ENCODE results near the gene SRSF8.

The SRSF8 gene

DNA sequence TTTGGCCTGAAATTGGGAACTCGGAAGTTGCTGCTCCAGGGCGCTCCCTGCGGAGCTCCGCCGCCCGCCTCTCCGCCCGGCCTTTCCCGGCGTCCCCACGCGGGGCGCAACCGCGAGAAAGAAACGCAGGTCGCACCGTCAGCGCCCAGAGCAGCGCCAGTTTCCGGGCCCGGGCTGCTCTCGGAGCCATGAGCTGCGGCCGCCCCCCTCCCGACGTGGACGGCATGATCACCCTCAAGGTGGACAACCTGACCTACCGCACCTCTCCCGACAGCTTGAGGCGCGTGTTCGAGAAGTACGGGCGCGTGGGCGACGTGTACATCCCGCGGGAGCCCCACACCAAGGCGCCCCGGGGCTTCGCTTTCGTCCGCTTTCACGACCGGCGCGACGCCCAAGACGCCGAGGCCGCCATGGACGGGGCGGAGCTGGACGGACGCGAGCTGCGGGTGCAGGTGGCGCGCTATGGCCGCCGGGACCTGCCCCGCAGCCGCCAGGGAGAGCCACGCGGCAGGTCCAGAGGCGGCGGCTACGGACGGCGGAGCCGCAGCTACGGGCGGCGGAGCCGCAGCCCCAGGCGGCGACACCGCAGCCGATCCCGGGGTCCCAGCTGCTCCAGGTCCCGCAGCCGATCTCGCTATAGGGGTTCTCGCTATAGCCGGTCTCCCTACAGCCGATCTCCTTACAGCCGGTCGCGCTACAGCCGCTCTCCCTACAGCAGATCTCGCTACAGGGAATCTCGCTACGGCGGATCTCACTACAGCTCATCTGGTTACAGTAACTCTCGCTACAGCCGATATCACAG, 521 bp downstream of the SRSF8 start:
- DNase-seq (ENCODE audit: extremely low spot score, insufficient read length, low read depth) (peak; percentile 32), FAIRE-seq (peak; percentile 74)

- FAIRE-seq = no peak
Measured at GRCh38 chr11:95067841-95068219, 1.1 kb downstream of the SRSF8 start.

GRCh38 chr11:95068549-95068948, 1.8 kb downstream of the SRSF8 start:
- peak; percentile 94 for FAIRE-seq

More at GRCh38 chr11:95067841-95068219, 1.1 kb downstream of the SRSF8 start:
- DNase-seq (ENCODE audit: extremely low spot score, insufficient read length, low read depth) = no peak

GRCh38 chr11:95070471-95070870, 3.8 kb downstream of the SRSF8 start:
- FAIRE-seq (no peak), DNase-seq (ENCODE audit: extremely low spot score, insufficient read length, low read depth) (no peak)

More at GRCh38 chr11:95068549-95068948, 1.8 kb downstream of the SRSF8 start:
- DNase-seq (ENCODE audit: extremely low spot score, insufficient read length, low read depth) = no peak

GRCh38 chr11:95072948-95073347, 6.2 kb downstream of the SRSF8 start:
- no peak for DNase-seq (ENCODE audit: extremely low spot score, insufficient read length, low read depth)
- no peak for FAIRE-seq

DNA sequence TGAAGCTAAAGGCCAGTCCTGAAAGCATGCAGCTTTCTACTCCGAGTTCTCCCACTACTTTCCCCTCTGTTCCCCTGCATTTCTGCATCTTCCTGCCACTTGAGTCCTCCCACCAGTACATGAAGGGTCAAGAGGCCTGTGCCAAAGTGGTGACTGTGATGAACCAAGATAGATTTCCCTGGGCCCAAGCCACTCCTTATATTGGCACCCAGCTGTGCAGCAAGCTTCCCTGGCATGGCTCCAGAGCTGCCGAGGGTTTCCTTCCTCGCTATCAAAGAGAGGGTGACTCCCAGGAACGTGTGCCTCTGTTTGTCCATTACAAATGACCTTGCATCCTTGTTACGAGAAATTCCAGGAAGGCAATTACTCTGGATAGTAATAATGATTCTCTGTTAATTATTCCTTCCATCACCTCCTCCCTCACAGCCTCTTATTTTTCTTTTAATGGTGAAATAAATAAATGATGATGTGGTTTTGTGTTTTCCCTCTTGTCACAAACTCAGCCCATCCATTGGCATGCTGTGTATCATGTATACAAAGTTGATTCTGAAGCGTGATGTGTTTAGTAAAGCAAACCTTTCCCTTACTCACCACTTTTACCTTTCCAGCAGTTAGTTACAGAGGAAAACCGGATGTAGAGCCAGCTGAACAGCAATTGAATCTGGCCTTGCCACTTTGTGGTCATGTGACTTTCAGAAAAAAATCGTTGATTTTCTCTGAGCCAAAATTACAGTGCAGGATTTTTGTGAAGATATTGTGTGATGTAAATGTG, 8.3 kb downstream of the SRSF8 start:
- no peak for DNase-seq (ENCODE audit: extremely low spot score, insufficient read length, low read depth)
- no peak for FAIRE-seq

DNA sequence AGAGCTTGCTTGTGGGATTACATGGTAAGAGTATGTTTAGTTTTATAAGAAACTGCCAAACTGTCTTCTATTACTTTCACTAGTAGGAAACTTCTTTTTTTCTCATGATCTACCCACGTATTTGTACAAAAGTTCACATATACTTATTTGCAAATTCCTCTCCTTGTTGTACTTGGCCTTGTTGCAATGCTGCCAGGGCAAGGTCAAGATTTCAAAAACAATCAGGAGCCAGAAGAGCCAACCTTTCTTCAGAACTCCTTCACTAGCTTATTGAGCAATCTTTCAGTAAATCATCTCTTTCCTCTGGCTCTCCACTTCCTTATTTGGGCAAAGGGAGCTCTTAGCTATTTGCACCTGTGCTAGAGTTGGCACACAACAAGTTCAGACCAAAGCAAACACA, 9.7 kb downstream of the SRSF8 start:
- FAIRE-seq (peak; percentile 44), DNase-seq (ENCODE audit: extremely low spot score, insufficient read length, low read depth) (no peak)

- DNase-seq (ENCODE audit: extremely low spot score, insufficient read length, low read depth) (no peak), FAIRE-seq (no peak)
Measured at GRCh38 chr11:95076981-95077380, 10.3 kb downstream of the SRSF8 start.

GRCh38 chr11:95078526-95078925, 11.8 kb downstream of the SRSF8 start:
- DNase-seq (ENCODE audit: extremely low spot score, insufficient read length, low read depth) (no peak), FAIRE-seq (no peak)

DNA sequence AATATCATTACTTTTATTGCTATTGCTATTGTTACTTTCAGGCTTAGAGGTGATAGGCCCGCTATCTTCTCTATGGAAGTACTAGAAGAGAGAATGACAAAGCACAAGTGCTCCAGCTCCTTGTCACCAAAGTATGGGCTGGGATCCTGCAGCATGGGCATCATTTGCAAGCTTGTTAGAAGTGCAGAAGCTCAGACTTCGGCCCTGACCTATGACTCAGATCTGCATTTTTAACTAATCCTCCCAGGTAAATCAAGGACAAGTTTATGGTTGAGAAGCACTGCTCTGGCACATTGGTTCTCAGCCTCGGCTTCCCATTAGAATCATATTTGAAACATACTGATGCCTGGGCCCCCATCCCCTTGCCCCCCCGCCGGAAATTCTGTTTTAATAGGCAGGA, 14.3 kb downstream of the SRSF8 start:
- FAIRE-seq = no peak
- no peak for DNase-seq (ENCODE audit: extremely low spot score, insufficient read length, low read depth)

- no peak for FAIRE-seq
Measured at GRCh38 chr11:95081412-95081811, 14.7 kb downstream of the SRSF8 start.

DNA sequence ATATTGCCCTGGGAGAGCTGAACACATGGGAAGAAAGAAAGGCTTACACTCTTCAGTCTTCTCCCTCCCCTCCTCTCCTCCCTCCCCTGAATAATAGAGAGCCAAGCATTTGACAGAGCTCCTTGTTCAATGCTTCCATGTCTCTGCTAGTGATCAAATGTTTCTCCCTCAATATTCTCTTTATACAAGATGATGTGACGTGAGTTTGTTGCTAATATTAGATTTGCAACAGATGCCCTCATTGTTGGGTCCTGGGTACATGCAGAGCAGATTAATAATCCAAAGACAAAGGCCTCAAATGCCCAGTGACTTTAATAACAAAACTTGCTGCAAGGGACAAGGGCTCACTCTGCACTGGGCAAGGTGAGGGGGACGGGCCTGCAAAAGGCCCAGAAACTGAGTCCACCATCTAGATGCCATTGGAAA, 15.9 kb downstream of the SRSF8 start:
- FAIRE-seq (no peak), DNase-seq (ENCODE audit: extremely low spot score, insufficient read length, low read depth) (no peak)

More at GRCh38 chr11:95081412-95081811, 14.7 kb downstream of the SRSF8 start:
- no peak for DNase-seq (ENCODE audit: extremely low spot score, insufficient read length, low read depth)

- DNase-seq (ENCODE audit: extremely low spot score, insufficient read length, low read depth) (no peak), FAIRE-seq (no peak)
Measured at GRCh38 chr11:95084509-95084908, 17.8 kb downstream of the SRSF8 start.

- no peak for FAIRE-seq
Measured at GRCh38 chr11:95085117-95085816, 18.5 kb downstream of the SRSF8 start.

GRCh38 chr11:95086151-95086550, 19.4 kb downstream of the SRSF8 start:
- FAIRE-seq (no peak), DNase-seq (ENCODE audit: extremely low spot score, insufficient read length, low read depth) (no peak)

More at GRCh38 chr11:95085117-95085816, 18.5 kb downstream of the SRSF8 start:
- DNase-seq (ENCODE audit: extremely low spot score, insufficient read length, low read depth) = no peak

DNA sequence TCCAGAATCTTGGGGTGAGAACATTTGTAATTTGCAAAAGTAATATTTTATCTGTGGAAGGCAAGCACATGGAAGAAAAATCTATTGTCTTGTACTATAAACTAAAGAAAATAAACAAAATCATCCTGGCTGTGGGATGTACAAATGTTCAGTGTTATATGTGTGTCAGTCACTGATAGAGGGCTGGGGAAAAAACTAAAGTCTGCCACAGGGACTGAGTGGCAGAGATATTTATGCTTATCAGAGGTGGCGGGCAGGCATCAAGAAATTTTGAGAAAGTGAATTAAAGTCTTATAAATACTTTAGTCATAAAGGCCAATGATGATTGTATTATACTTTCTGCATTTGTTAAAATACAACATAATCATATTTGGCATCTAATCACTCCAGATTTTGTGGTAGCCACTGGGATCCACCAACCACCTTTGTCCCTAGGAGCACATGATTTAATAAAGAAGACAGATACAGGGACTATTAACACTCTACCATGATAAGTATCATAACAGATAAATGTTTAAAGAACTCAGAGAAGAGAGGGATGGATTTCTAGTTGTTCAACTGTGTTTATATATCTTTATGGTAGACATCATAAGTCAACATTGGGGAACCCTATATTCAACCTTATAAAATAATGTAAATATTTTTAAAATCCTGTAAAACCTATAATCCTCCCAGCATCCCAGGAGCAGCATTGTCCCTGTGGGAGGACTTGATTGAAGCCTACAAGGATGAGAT, 20.3 kb downstream of the SRSF8 start:
- no peak for DNase-seq (ENCODE audit: extremely low spot score, insufficient read length, low read depth)
- FAIRE-seq = no peak

DNA sequence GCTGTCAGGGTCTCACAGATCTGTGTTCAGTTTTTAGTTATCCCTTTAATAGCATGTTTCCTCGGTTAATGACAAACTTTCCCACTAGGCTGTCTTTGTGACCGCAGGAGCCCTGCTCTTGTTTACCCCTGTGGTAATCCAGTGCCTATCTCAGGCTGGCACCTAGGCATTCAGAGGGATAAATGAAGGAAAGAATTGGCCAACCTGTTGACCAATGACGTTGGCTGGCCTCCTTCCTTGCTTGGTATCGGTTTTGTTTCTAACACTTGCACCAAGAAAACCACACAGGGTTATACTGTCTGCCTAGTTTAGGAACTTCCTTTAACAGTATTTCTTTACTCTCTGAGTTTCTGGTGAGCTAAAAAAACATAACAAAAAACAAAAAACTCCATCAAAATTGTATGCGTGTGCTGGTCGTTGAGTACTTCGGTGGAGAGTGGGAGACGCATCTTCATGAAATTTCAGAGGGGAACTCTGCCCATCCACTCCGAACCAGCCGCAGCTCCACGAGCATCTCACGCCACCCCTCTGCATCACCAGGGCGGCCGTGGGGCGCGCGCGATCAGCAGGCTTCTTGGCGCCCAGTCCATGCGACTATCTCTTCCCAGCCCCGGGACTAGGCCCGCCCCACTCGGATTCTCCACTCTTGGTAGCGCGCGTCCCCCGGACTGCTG, 22.4 kb downstream of the SRSF8 start:
- peak; percentile 86 for FAIRE-seq

GRCh38 chr11:95089620-95090542, 23.2 kb downstream of the SRSF8 start, which contains the start of gene ENDOD1:
ENDOD1 (plus strand) TSS chr11:95089846; CDS start chr11:95089928, 82 bp downstream.
- peak; percentile 87 for FAIRE-seq

More for the DNA sequence above, 22.4 kb downstream of the SRSF8 start:
- no peak for DNase-seq (ENCODE audit: extremely low spot score, insufficient read length, low read depth)

More at GRCh38 chr11:95089620-95090542, 23.2 kb downstream of the SRSF8 start, which contains the start of gene ENDOD1:
- DNase-seq (ENCODE audit: extremely low spot score, insufficient read length, low read depth) = peak; percentile 73

Measured in GM18507 (cell line).